Activated naive CD4-positive, alpha-beta T cell treated with anti-CD3 and anti-CD28 coated beads, Interleukin-2, amount 10 ng/mL, durations not matched to agents 7 days and 5 days (primary cell): ENCODE results near the gene CXorf58.

Experiments used
- CTCF ChIA-PET: fragments of 350-600 bp; sonication (Branson Sonifier 250); formaldehyde crosslinking; loops from one replicate; lab custom pipeline; 2021; ENCODE audit warnings: antibody characterized with exemption; lab: Charles Lee
- DNase-seq: peaks from one replicate; pipeline ENCODE4 v3.0.0-alpha.2; 2020
- H3K27ac Mint-ChIP-seq: one replicate; pipeline ENCODE4 v1.8.0; 2021; ENCODE audit warnings: mild to moderate bottlenecking, moderate library complexity, mixed read lengths
- H3K27me3 Mint-ChIP-seq: one replicate; pipeline ENCODE4 v1.8.0; 2021; ENCODE audit warnings: mild to moderate bottlenecking, mixed read lengths
- H3K36me3 Mint-ChIP-seq: one replicate; pipeline ENCODE4 v1.8.0; 2021; ENCODE audit warnings: mixed read lengths
- H3K4me1 Mint-ChIP-seq: one replicate; pipeline ENCODE4 v1.8.0; 2021; ENCODE audit warnings: mixed read lengths
- H3K4me3 Mint-ChIP-seq: one replicate; pipeline ENCODE4 v1.8.0; 2021; ENCODE audit warnings: mild to moderate bottlenecking, moderate library complexity, mixed read lengths
- H3K9me3 Mint-ChIP-seq: one replicate; pipeline ENCODE4 v1.8.0; 2021; ENCODE audit warnings: mixed read lengths

The CXorf58 gene

GRCh38 chrX:23911126-23911835 is 3.5 kb downstream of the CXorf58 start:
- Mint-ChIP-seq H3K27me3 (no peaks in the 10 kb centered on the region), H3K4me1 (peaks cover 13% of the 10 kb centered on the region), H3K4me3 (no peak overlapping the region), H3K9me3 (no peaks in the 10 kb centered on the region), H3K27ac (no peak overlapping the region), H3K36me3 (no peaks in the 10 kb centered on the region)
- no peak for DNase-seq
- CTCF ChIA-PET: interaction anchor here (0.7 kb wide), 1 partner anchor 137 kb away, joined by 3 read pairs; no protein-coding TSS in a partner anchor

GRCh38 chrX:23919148-23919547 is 11.3 kb downstream of the CXorf58 start:
- CTCF ChIA-PET: interaction anchor here (0.6 kb wide), 1 partner anchor 1729 kb away, joined by 3 read pairs; no protein-coding TSS in a partner anchor
- Mint-ChIP-seq H3K4me3 (no peak overlapping the region), H3K36me3 (peaks cover 4% of the 10 kb centered on the region), H3K9me3 (peaks cover 4% of the 10 kb centered on the region), H3K27ac (no peak overlapping the region), H3K27me3 (no peaks in the 10 kb centered on the region), H3K4me1 (peaks cover 4% of the 10 kb centered on the region)
- DNase-seq: no peak

DNA sequence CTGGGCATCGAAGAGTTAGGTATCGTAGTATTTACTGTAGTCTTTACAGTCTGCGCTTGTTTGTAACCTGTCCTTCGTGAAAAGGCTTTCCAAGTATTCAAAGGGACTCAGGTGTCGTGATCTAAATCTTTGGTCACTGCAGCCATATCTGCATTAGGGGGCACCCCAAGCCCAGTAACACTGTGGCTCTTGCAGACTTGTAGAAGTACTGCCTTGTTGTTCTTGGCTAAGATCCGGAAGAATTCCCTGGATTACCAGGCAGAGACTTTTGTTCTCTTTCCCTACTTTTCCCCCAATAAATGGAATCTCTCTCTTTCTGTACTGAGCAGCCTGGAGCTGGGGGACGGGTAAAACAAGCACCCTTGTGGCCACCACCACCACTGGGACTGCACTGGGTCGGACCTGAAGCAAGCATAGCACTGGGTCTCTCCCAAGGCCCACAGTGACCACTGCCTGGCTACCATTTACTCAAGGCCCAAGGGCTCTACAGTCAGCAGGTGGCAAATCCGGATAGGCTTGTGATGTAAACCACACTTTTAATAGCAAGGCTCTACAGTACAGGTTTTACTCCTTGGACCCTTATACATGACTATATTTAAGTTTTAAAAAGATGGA is 12.0 kb downstream of the CXorf58 start:
- CTCF ChIA-PET: interaction anchor here (0.6 kb wide), 1 partner anchor 1730 kb away, joined by 3 read pairs; no protein-coding TSS in a partner anchor
- Mint-ChIP-seq H3K4me3 (no peak overlapping the region), H3K27ac (no peak overlapping the region), H3K27me3 (no peaks in the 10 kb centered on the region), H3K36me3 (peaks cover 4% of the 10 kb centered on the region), H3K9me3 (peaks cover 4% of the 10 kb centered on the region), H3K4me1 (peaks cover 4% of the 10 kb centered on the region)
- DNase-seq: no peak

GRCh38 chrX:23926015-23926414 is 18.2 kb downstream of the CXorf58 start:
- Mint-ChIP-seq H3K9me3 (no peaks in the 10 kb centered on the region), H3K27me3 (no peaks in the 10 kb centered on the region), H3K36me3 (peaks cover 2% of the 10 kb centered on the region), H3K4me3 (no peak overlapping the region), H3K27ac (no peak overlapping the region), H3K4me1 (peaks cover 2% of the 10 kb centered on the region)
- DNase-seq: no peak
- CTCF ChIA-PET: no interaction called here

GRCh38 chrX:23930894-23931604 is 23.2 kb downstream of the CXorf58 start:
- Mint-ChIP-seq H3K27ac (peak overlapping the region; percentile 83), H3K9me3 (no peaks in the 10 kb centered on the region), H3K27me3 (no peaks in the 10 kb centered on the region), H3K36me3 (peaks cover 8% of the 10 kb centered on the region), H3K4me1 (peaks cover 18% of the 10 kb centered on the region), H3K4me3 (peak overlapping the region; percentile 4)
- CTCF ChIA-PET: no interaction called here
- no peak for DNase-seq

DNA sequence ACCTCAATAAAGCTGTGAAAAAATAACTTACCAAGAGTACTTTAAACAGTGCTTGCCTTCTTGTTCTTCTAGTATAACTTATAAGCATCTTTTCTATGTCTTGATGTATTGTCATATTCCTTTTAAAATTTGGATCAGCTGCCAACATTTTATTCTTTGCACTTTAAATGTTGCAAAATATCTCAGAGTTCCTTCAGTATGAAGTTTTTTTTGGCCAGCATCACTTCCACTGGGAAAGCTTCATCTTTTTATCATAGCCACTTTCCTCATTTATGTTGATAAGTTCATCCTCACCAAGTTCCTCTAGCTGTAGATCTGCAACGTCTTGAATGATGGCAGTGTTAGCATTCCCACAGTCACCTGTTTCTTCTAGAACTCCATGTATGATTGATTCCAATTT is 24.2 kb downstream of the CXorf58 start:
- no peak overlapping the region for H3K4me3 Mint-ChIP-seq

DNA sequence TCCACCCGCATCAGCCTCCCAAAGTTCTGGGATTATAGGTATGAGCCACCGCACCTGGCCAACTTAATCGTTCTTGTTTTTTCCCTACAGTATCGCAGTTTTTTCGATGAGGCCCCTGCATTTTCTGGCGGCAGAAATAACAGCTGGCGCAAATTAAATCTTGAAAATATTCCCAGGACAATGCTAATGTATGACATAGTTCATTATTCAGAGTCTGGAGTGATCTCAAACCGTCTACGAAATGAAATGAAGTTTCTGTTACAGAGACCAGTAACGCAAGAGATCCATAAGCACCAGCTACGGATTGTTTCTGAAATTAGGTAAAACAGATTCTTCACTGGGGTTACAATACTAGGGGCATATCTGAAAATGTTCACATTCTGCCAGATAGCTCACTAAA is 27.3 kb downstream of the CXorf58 start:
- no peaks in the 10 kb centered on the region for H3K9me3 Mint-ChIP-seq
- H3K27ac Mint-ChIP-seq: no peak overlapping the region
- peaks cover 18% of the 10 kb centered on the region for H3K4me1 Mint-ChIP-seq
- H3K36me3 Mint-ChIP-seq: peaks cover 8% of the 10 kb centered on the region
- H3K4me3 Mint-ChIP-seq: no peak overlapping the region
- CTCF ChIA-PET: no interaction called here
- H3K27me3 Mint-ChIP-seq: no peaks in the 10 kb centered on the region
- no peak for DNase-seq

More for the DNA sequence above, 24.2 kb downstream of the CXorf58 start:
- CTCF ChIA-PET: no interaction called here
- H3K4me1 Mint-ChIP-seq: peaks cover 18% of the 10 kb centered on the region
- H3K9me3 Mint-ChIP-seq: no peaks in the 10 kb centered on the region
- no peaks in the 10 kb centered on the region for H3K27me3 Mint-ChIP-seq
- no peak for DNase-seq
- peaks cover 8% of the 10 kb centered on the region for H3K36me3 Mint-ChIP-seq
- H3K27ac Mint-ChIP-seq: peak overlapping the region; percentile 55

DNA sequence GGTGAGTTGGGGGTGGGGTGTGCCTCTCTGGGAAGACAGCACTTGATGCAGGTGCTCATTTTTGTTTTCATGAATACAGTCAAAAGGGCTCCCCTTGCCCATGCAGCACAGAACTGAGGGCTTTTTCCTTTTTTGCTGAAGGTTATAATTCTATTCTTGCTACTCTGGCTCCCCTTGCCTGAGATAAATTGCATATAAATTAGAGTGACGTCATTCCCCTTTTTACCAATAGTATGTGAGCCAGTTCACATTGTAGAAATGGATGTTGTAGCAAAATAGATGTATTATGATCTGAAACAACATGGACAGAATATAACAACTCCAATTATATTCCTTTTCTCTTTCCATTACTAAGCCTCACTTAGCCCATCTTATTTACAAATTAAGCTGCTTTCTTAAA is 28.4 kb downstream of the CXorf58 start:
- Mint-ChIP-seq H3K4me1 (peaks cover 14% of the 10 kb centered on the region), H3K9me3 (no peaks in the 10 kb centered on the region), H3K36me3 (peaks cover 8% of the 10 kb centered on the region), H3K27me3 (no peaks in the 10 kb centered on the region), H3K4me3 (no peak overlapping the region), H3K27ac (no peak overlapping the region)
- DNase-seq: no peak
- CTCF ChIA-PET: no interaction called here

- H3K4me3 Mint-ChIP-seq: no peak overlapping the region
- peaks cover 5% of the 10 kb centered on the region for H3K4me1 Mint-ChIP-seq
- CTCF ChIA-PET: no interaction called here
- no peak overlapping the region for H3K27ac Mint-ChIP-seq
- H3K36me3 Mint-ChIP-seq: peaks cover 5% of the 10 kb centered on the region
- DNase-seq: no peak
- no peaks in the 10 kb centered on the region for H3K27me3 Mint-ChIP-seq
- no peaks in the 10 kb centered on the region for H3K9me3 Mint-ChIP-seq
These were observed 29.3 kb downstream of the CXorf58 start for GRCh38 chrX:23937100-23937499.

- H3K4me3 Mint-ChIP-seq: no peak overlapping the region
- H3K27ac Mint-ChIP-seq: no peak overlapping the region
- no peaks in the 10 kb centered on the region for H3K27me3 Mint-ChIP-seq
- no peaks in the 10 kb centered on the region for H3K4me1 Mint-ChIP-seq
- H3K9me3 Mint-ChIP-seq: no peaks in the 10 kb centered on the region
- H3K36me3 Mint-ChIP-seq: peaks cover 3% of the 10 kb centered on the region
- CTCF ChIA-PET: no interaction called here
- DNase-seq: no peak
These were observed 30.9 kb downstream of the CXorf58 start for GRCh38 chrX:23938690-23939089.

DNA sequence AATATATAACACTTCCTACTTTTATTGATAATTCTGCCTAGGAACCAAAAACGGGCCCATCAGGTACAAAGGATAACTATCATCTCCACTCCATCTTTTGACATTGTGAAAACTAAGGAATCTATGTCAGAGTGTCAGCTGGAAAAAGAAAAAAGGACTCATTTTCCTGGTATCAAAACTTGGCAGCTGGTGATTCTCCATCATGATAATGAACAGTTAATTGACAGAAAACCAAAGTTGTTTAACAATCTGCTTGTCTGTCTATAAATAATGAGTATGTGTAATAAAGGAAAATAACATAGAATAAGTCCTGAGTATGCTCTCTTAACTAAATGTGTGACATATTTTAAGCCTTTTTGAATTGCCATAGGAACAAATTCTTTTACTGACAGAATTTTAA is 31.4 kb downstream of the CXorf58 start:
- no peak overlapping the region for H3K4me3 Mint-ChIP-seq
- CTCF ChIA-PET: no interaction called here

GRCh38 chrX:23944234-23944633 is 36.4 kb downstream of the CXorf58 start:
- H3K9me3 Mint-ChIP-seq: no peaks in the 10 kb centered on the region
- H3K27me3 Mint-ChIP-seq: no peaks in the 10 kb centered on the region
- CTCF ChIA-PET: no interaction called here
- no peak for DNase-seq
- H3K4me1 Mint-ChIP-seq: peaks cover 4% of the 10 kb centered on the region
- H3K27ac Mint-ChIP-seq: no peak overlapping the region
- peaks cover 15% of the 10 kb centered on the region for H3K36me3 Mint-ChIP-seq
- no peak overlapping the region for H3K4me3 Mint-ChIP-seq

More for the DNA sequence above, 31.4 kb downstream of the CXorf58 start:
- no peak for DNase-seq
- Mint-ChIP-seq H3K27ac (no peak overlapping the region), H3K36me3 (peaks cover 5% of the 10 kb centered on the region), H3K4me1 (no peaks in the 10 kb centered on the region), H3K9me3 (no peaks in the 10 kb centered on the region), H3K27me3 (no peaks in the 10 kb centered on the region)

DNA sequence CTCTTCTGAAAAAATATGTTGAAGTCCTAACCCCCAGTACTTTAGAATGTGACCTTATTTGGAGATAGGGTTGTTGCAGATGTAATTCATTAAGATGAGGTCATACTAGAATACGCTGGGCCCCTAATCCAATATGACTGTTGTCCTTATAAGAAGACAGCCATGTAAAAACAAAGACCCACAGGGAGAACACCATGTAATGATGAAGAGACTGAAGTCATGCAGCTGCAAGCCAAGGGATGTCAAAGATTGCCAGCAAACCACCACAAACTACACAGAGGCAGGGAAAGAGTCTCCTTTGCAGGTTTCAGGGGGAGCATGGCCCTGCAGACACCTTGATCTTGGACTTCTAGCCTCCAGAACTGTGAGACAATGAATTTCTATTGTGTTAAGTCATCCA is 37.4 kb downstream of the CXorf58 start:
- H3K27me3 Mint-ChIP-seq: no peaks in the 10 kb centered on the region
- H3K9me3 Mint-ChIP-seq: no peaks in the 10 kb centered on the region
- CTCF ChIA-PET: no interaction called here
- no peak for DNase-seq
- H3K4me1 Mint-ChIP-seq: peaks cover 7% of the 10 kb centered on the region
- H3K27ac Mint-ChIP-seq: no peak overlapping the region
- H3K36me3 Mint-ChIP-seq: peaks cover 18% of the 10 kb centered on the region
- no peak overlapping the region for H3K4me3 Mint-ChIP-seq

DNA sequence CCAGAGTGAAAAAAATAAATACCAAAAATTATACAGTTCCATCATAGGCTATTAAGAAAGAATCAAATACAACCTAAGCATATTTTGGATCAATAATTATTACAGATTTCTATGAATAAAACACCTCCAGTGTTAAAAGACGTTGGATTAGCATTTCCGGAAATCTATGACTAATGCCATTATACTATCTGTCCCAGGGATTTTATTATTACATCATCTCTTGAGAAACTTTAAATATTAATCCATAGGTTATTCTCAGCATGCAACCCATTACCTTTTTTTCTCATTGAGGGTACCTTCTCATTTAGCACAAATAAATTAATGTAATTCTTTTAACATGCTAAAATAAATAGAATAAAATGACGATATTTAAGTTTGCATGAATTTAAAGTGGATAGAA is 44.6 kb downstream of the CXorf58 start:
- Mint-ChIP-seq H3K27ac (peak overlapping the region; percentile 98), H3K36me3 (peaks cover 10% of the 10 kb centered on the region), H3K4me1 (peaks cover 24% of the 10 kb centered on the region), H3K4me3 (peak overlapping the region; percentile 87), H3K9me3 (no peaks in the 10 kb centered on the region), H3K27me3 (no peaks in the 10 kb centered on the region)
- CTCF ChIA-PET: no interaction called here
- DNase-seq: no peak
